Measurements from ENCODE around the gene ENTREP1.

The ENTREP1 gene

GRCh38 chr9:69323861-69324260, 1.2 kb upstream of the ENTREP1 start:
- no peak for DNase-seq

- DNase-seq, result no peak
Observed at GRCh38 chr9:69325409-69326212, 596 bp downstream of the ENTREP1 start.

- DNase-seq, result no peak
Observed at GRCh38 chr9:69326261-69326660, 1.2 kb downstream of the ENTREP1 start.

GRCh38 chr9:69330580-69330979, 5.6 kb downstream of the ENTREP1 start:
- DNase-seq, result no peak

- no peak for DNase-seq
Observed at GRCh38 chr9:69331444-69331843, 6.4 kb downstream of the ENTREP1 start.

GRCh38 chr9:69332067-69332685, 7.2 kb downstream of the ENTREP1 start:
- no peak for DNase-seq

GRCh38 chr9:69333716-69334115, 8.7 kb downstream of the ENTREP1 start:
- DNase-seq, result no peak

GRCh38 chr9:69334317-69334716, 9.3 kb downstream of the ENTREP1 start:
- DNase-seq, result no peak

- DNase-seq, result no peak
Observed at GRCh38 chr9:69339620-69340019, 14.6 kb downstream of the ENTREP1 start.

GRCh38 chr9:69340631-69341030, 15.6 kb downstream of the ENTREP1 start:
- no peak for DNase-seq

GRCh38 chr9:69342769-69343168, 17.8 kb downstream of the ENTREP1 start:
- no peak for DNase-seq

- DNase-seq, result no peak
Observed at GRCh38 chr9:69344459-69344858, 19.4 kb downstream of the ENTREP1 start.

- DNase-seq, result no peak
Observed at GRCh38 chr9:69346596-69347390, 21.8 kb downstream of the ENTREP1 start.

GRCh38 chr9:69347607-69348006, 22.6 kb downstream of the ENTREP1 start:
- no peak for DNase-seq

GRCh38 chr9:69351227-69351626, 26.2 kb downstream of the ENTREP1 start:
- DNase-seq, result no peak

GRCh38 chr9:69355232-69355631, 30.2 kb downstream of the ENTREP1 start:
- DNase-seq, result no peak

GRCh38 chr9:69357030-69357775, 32.2 kb downstream of the ENTREP1 start:
- DNase-seq, result no peak

GRCh38 chr9:69357821-69358220, 32.8 kb downstream of the ENTREP1 start:
- no peak for DNase-seq

- DNase-seq, result no peak
Observed at GRCh38 chr9:69363191-69363590, 38.2 kb downstream of the ENTREP1 start.

- no peak for DNase-seq
Observed at GRCh38 chr9:69364510-69365150, 39.6 kb downstream of the ENTREP1 start.

GRCh38 chr9:69370430-69370829, 45.4 kb downstream of the ENTREP1 start:
- no peak for DNase-seq

- no peak for DNase-seq
Observed at GRCh38 chr9:69371001-69371400, 46.0 kb downstream of the ENTREP1 start.

GRCh38 chr9:69376651-69377050, 51.6 kb downstream of the ENTREP1 start:
- no peak for DNase-seq

All from activated naive CD4-positive, alpha-beta T cell treated with anti-CD3 and anti-CD28 coated beads, Interleukin-2, amount 50 U/mL, for 16 hours (primary cell).